OCI-LY1 (cell line): Measurements from ENCODE around the gene CTAGE4.
"Not testable (repeated sequence)": the region's sequence is repeated elsewhere in the genome, so short reads cannot be mapped to it uniquely, and the experiment has no call there.

Source experiments
- H2AFZ ChIP-seq: fragments of 200-600 bp; sonication (generic), shearing (Covaris generic); 2 replicates; pipeline ENCODE4 v1.6.0; 2014; ENCODE audit warnings: antibody characterized with exemption, mild to moderate bottlenecking, low read length
- H3F3A ChIP-seq: fragments of 200-600 bp; sonication (generic), shearing (Covaris generic); 2 replicates; pipeline ENCODE4 v1.6.0; 2014; ENCODE audit warnings: mild to moderate bottlenecking, antibody characterized with exemption, low read length, moderate library complexity; ENCODE audit not compliant: insufficient read depth
- H3K27ac ChIP-seq: fragments of 200-600 bp; sonication (generic); 2 replicates; pipeline ENCODE4 v1.5.1; 2014; ENCODE audit warnings: low read length, mixed run types, mild to moderate bottlenecking, low read depth; ENCODE audit not compliant: poor library complexity, severe bottlenecking
- H3K27me3 ChIP-seq: fragments of 200-600 bp; sonication (generic); 2 replicates; pipeline ENCODE4 v1.6.0; 2014; ENCODE audit warnings: antibody characterized with exemption, mild to moderate bottlenecking, low read length, moderate library complexity; ENCODE audit not compliant: insufficient read depth
- H3K36me3 ChIP-seq: fragments of 200-600 bp; sonication (generic); 2 replicates; pipeline ENCODE4 v1.6.1; 2014; ENCODE audit warnings: mild to moderate bottlenecking, antibody characterized with exemption, low read length, moderate library complexity, mixed read lengths; ENCODE audit not compliant: insufficient read depth
- H3K4me1 ChIP-seq: fragments of 200-600 bp; sonication (generic); 2 replicates; pipeline ENCODE4 v1.5.1; 2014; ENCODE audit warnings: mild to moderate bottlenecking, low read length, moderate library complexity; ENCODE audit not compliant: insufficient read depth, severe bottlenecking
- H3K4me2 ChIP-seq: fragments of 200-600 bp; sonication (generic), shearing (Covaris generic); 2 replicates; pipeline ENCODE4 v1.6.1; 2014; ENCODE audit warnings: low read length
- H3K4me3 ChIP-seq: fragments of 200-600 bp; sonication (generic); 2 replicates; pipeline ENCODE4 v1.5.1; 2014; ENCODE audit warnings: low read length, low read depth, mild to moderate bottlenecking, mixed read lengths; ENCODE audit not compliant: poor library complexity, severe bottlenecking
- H3K79me2 ChIP-seq: fragments of 200-600 bp; shearing (Covaris generic); 2 replicates; pipeline ENCODE4 v1.6.1; 2016; ENCODE audit warnings: mixed run types, low read length, mixed read lengths; ENCODE audit not compliant: insufficient read depth
- H3K9ac ChIP-seq: fragments of 200-600 bp; sonication (generic), shearing (Covaris generic); 2 replicates; pipeline ENCODE4 v1.6.1; 2014; ENCODE audit warnings: mild to moderate bottlenecking, low read length, mixed read lengths
- H3K9me2 ChIP-seq: fragments of 200-600 bp; sonication (generic), shearing (Covaris generic); 2 replicates; pipeline ENCODE4 v1.6.1; 2014; ENCODE audit warnings: low read depth, mild to moderate bottlenecking, low read length, mixed read lengths
- H3K9me3 ChIP-seq: fragments of 200-600 bp; shearing (Covaris generic); 2 replicates; pipeline ENCODE4 v1.6.1; 2014; ENCODE audit warnings: low read length, mixed read lengths
- H4K20me1 ChIP-seq: fragments of 200-600 bp; sonication (generic), shearing (Covaris generic); 2 replicates; pipeline ENCODE4 v1.6.0; 2016; ENCODE audit warnings: mild to moderate bottlenecking, low read length; ENCODE audit not compliant: insufficient read depth

The CTAGE4 gene

GRCh38 chr7:144223675-144224074 lies 40.4 kb downstream of the CTAGE4 start:
- not testable (repeated sequence) for H4K20me1 ChIP-seq, H3K4me2 ChIP-seq, H3K4me1 ChIP-seq, H3K36me3 ChIP-seq, H3K9me2 ChIP-seq, H3K79me2 ChIP-seq, H2AFZ ChIP-seq, H3F3A ChIP-seq, H3K27ac ChIP-seq, H3K9ac ChIP-seq, H3K9me3 ChIP-seq, H3K4me3 ChIP-seq, H3K27me3 ChIP-seq

DNA sequence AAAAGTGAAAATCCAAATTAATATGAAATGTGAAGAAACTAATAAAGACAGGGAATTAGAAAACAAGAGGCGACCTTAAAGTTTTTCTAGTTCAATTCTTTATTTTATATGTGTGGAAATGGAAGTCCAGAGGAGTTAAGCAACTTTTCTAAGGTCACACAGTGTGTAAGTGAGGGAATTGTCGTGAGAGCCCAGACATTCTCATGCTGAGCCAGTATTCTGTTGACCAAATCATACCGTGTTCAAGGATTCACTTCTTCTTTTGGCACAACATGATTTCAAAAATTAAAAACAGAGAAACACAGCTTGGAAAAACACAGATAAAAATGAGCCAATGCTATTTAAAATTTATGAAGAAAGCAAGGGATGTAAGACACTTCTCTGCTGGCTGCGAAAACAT lies 43.6 kb downstream of the CTAGE4 start:
- H3K9ac ChIP-seq, H3K4me1 ChIP-seq, H3K27me3 ChIP-seq, H3K9me3 ChIP-seq, H4K20me1 ChIP-seq, H3K9me2 ChIP-seq, H3F3A ChIP-seq, H2AFZ ChIP-seq, H3K4me2 ChIP-seq, H3K4me3 ChIP-seq, H3K79me2 ChIP-seq, H3K36me3 ChIP-seq, H3K27ac ChIP-seq: not testable (repeated sequence)

DNA sequence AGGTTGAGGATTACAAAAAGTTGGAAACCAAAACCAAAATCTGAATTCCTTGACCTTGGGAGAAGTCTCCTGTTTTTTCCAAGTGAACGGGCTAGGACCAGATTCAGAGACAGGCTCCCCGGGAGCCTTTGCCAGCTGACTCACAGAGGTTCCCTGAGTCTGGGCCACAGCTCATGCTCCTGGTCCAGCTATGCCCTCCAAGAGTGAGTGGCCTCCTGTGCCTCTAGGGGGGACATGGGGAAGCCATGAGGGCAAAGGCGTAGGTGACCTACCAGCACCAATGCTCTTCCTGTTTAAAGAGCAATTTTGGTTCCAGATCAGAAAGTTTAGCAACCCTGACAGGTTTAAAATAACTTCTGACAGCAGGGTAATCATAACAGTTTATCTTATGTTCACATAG lies 45.5 kb downstream of the CTAGE4 start:
- not testable (repeated sequence) for H3K9ac ChIP-seq

GRCh38 chr7:144231027-144231426 lies 47.8 kb downstream of the CTAGE4 start:
- not testable (repeated sequence) for H4K20me1 ChIP-seq, H2AFZ ChIP-seq, H3K27me3 ChIP-seq, H3F3A ChIP-seq, H3K4me2 ChIP-seq, H3K36me3 ChIP-seq, H3K9me3 ChIP-seq, H3K9me2 ChIP-seq, H3K27ac ChIP-seq, H3K79me2 ChIP-seq, H3K4me3 ChIP-seq, H3K4me1 ChIP-seq, H3K9ac ChIP-seq

More for the DNA sequence above, 45.5 kb downstream of the CTAGE4 start:
- not testable (repeated sequence) for H3K27ac ChIP-seq, H4K20me1 ChIP-seq, H3K9me3 ChIP-seq, H3K4me3 ChIP-seq, H3K79me2 ChIP-seq, H2AFZ ChIP-seq, H3K4me1 ChIP-seq, H3K27me3 ChIP-seq, H3F3A ChIP-seq, H3K9me2 ChIP-seq, H3K36me3 ChIP-seq, H3K4me2 ChIP-seq

GRCh38 chr7:144233039-144233438 lies 49.8 kb downstream of the CTAGE4 start:
- H3K9me3 ChIP-seq, H3K4me1 ChIP-seq, H3K36me3 ChIP-seq, H2AFZ ChIP-seq, H3K4me2 ChIP-seq, H3K4me3 ChIP-seq, H3K9me2 ChIP-seq, H3K27ac ChIP-seq, H3F3A ChIP-seq, H3K79me2 ChIP-seq, H3K27me3 ChIP-seq, H4K20me1 ChIP-seq, H3K9ac ChIP-seq: not testable (repeated sequence)
